GM19240 (cell line): ENCODE results near the gene SRP68.
A peak's percentile ranks its signal among the peaks of the same experiment; 100 is the strongest.

Experiments
- DNase-seq: peaks from one replicate; pipeline ENCODE4 v3.0.0; 2011; ENCODE audit warnings: low spot score; ENCODE audit not compliant: insufficient read length

Gene SRP68

GRCh38 chr17:76072148-76072858 is at the start of gene SRP68:
Gene SRP68 (minus strand): TSS chr17:76072517. CDS start chr17:76072491, 26 bp downstream.
- peak; percentile 93 for DNase-seq

GRCh38 chr17:76121932-76122430 is 49.7 kb upstream of the SRP68 start:
- DNase-seq, result no peak

DNA sequence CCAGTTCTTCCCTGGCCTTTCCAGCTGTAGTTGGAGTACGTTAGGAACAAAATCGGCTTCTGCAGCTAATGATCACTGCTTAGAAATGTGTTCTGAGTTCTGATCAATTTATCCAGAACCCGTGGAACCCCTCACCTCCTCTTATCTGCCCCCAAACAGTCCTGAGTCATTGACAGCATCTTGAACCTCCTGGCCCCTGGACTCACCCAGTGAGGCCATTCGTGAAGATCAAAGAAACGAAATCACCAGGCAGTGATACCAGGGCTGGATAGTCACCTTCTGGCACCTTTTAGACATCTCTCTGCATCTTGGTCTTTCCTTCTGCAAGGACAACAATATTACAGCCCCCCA is 48.3 kb upstream of the SRP68 start:
- no peak for DNase-seq

DNA sequence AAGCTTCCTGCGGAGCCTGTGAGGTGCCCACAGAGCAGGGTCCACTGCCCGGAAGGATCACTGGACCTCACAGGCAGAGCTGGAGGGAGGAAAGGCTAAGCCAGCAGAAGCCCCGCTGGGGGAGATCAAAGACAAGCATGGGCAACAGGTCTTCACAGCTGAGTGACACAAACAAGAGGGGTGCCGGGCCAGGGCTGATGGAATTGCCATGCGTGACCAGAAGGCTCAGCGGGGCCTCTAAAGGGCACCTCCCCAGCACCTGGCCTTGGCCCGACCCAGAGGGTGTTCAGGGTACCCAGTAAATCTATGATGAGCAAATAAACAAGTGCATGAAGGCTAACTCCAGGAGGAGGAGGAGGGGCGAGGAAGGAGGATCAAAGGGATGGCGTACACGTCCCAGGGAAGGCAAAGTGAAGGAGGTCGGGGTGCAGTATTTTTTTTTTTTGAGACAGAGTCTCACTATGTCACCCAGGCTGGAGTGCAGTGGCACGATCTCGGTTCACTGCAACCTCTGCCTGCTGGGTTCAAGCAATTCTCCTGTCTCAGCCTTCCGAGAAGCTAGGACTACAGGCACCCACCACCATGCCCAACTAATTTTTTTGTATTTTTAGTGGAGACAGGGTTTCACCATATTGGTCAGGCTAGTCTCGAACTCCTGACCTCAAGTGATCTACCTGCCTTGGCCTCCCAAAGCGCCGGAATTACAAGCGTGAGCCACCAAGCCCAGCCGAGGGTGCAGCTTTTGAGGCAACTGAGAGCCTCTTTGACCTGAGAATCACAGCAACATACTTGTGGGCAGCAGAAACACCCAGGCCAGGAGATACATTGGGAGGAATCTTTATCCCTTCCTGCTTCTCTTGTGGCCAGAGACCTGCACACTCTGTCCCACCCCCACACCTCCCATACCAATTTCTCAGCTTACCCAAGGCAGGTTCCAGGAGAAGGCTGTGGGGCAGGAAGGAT is 47.4 kb upstream of the SRP68 start:
- DNase-seq, result no peak

- no peak for DNase-seq
Observed at GRCh38 chr17:76115138-76115754, 42.9 kb upstream of the SRP68 start.

- DNase-seq, result no peak
Observed at GRCh38 chr17:76111956-76112355, 39.6 kb upstream of the SRP68 start.

- DNase-seq, result no peak
Observed at GRCh38 chr17:76107509-76107908, 35.2 kb upstream of the SRP68 start.

GRCh38 chr17:76106703-76107102 is 34.4 kb upstream of the SRP68 start:
- DNase-seq, result no peak

DNA sequence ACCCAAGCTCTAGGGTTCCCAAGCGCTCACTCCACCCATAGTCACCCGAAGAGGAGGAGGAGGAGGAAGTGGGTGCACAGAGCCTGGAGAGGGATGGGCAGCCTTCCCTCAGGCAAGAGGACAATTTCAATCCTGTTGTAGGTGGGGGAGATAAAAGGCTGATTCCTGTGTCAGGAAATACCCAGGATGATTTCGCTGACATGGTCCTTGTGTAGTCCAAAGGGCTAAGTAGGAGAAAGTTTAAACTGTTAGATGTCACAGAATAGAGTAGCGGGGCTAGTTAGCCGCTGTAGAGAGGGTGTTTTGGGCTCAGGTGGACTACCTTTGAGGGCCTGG is 32.5 kb upstream of the SRP68 start:
- no peak for DNase-seq

DNA sequence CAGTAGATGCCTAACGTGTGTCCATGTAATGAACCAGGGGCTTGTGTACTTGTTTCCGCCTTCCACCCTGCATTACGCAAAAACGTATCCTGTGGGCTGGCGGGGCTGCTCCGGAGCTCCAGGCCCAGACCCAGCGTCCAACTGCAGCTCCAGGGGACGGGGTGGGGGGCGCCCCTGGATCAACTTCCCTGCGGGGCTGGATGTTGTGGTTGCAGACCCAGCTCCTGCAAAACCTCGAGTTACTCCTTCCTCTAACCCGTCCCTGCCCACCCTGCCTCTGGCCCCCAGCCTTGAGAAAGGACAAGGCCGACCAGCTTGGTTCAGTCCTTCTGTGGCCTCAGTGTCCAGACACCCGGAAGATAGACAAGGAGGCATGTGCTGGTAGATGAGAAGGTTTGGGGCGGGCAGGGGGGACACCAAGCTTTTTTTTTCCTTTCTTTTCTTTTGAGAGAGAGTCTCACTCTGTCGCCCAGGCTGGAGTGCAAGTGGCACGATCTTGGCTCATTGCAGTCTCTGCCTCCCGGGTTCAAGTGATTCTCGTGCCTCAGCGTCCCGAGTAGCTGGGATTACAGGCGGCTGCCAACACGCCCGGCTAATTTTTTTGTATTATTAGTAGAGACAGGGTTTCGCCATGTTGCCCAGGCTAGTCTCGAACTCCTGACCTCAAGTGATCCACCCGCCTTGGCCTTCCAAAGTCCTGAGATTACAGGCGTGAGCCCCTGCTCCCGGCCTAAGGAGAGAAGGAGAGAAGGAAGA is 32.0 kb upstream of the SRP68 start:
- no peak for DNase-seq

DNA sequence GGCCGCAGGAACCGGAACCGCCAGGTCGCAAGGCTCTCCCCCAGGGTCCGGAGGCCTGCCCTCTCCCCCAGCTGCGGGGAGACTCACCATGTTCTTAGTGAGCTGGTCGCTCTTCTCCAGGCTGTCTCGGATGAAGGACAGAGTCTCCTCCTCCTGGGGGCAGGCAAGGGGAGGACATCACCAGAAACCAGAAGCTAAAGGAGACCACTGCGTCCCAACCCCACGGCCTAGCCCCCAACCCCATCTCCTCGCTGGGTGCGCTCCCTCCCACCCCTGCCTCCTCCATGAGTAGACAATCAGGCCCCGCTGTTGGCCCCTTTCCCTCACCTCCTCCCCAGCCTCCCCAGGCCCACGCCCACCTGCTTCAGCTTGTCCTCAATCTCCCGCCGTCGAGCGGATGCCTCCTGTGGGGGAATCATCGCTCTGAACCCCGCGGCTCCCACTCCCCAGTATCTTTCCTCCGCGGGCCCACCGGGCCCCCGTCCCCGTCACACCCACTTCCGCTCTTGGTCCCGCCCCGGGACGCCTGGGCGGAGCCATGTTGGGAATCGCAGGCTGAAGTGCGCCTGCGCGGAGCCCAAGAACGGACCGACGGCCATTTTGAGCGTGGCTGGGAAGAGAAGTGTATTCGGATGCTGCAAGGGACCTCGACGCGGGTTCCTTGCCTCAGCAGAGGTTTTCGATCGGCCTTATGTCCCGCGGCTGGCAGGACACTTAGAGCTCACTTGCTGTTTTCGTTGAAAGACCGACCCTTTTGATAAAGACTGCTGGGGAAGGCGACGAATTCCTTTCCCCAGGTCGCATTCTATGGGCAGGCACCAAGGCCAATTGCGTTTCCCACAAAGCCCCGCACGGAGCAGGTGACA is 31.2 kb upstream of the SRP68 start, which contains the start of gene EXOC7:
TSS of gene EXOC7 (minus strand) at position 514 of the 866 bp plus-strand sequence. CDS start at position 419, 95 bp downstream.
- DNase-seq, result peak; percentile 96

DNA sequence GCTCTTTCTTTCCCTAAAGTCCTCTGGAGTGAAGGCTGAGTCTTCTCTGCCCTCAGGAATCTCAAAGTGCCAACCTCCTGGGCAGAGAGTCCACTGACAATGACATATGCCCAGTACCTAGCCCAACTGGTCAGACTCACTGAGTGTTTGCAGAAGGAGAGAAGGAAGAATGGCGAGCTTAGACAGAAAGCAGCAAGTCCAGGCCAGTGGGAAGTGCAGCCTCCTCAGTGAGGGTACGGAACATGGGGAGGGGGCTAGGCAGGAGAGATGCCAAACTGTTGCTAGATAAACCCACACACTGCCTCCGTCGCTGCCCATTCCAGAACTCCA is 30.6 kb upstream of the SRP68 start:
- no peak for DNase-seq

GRCh38 chr17:76097716-76098295 is 25.5 kb upstream of the SRP68 start:
- DNase-seq, result no peak

- DNase-seq, result no peak
Observed at GRCh38 chr17:76095943-76096342, 23.6 kb upstream of the SRP68 start.

DNA sequence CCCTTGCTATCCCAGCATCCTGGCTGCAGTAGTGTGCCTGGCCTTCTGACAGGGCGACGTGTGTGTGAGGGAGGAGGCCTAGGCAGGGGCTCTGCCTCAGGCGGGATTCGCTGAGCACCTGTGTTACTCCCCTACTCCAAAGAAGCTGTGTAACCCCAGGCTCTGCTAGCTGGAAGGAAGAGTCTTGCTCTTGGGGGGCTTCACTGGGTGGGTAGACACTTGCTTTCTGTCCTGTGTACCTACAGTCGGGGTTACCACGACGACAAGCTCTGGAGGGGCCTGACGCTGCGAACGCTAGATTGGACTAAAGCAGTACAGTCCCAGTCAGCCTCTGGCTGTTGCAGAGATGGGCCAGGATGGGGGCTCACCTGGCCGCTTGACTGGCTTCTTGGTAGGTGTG is 21.7 kb upstream of the SRP68 start:
- DNase-seq, result no peak

- no peak for DNase-seq
Observed at GRCh38 chr17:76092526-76093413, 20.5 kb upstream of the SRP68 start.

GRCh38 chr17:76091526-76092286 is 19.4 kb upstream of the SRP68 start:
- DNase-seq, result no peak

DNA sequence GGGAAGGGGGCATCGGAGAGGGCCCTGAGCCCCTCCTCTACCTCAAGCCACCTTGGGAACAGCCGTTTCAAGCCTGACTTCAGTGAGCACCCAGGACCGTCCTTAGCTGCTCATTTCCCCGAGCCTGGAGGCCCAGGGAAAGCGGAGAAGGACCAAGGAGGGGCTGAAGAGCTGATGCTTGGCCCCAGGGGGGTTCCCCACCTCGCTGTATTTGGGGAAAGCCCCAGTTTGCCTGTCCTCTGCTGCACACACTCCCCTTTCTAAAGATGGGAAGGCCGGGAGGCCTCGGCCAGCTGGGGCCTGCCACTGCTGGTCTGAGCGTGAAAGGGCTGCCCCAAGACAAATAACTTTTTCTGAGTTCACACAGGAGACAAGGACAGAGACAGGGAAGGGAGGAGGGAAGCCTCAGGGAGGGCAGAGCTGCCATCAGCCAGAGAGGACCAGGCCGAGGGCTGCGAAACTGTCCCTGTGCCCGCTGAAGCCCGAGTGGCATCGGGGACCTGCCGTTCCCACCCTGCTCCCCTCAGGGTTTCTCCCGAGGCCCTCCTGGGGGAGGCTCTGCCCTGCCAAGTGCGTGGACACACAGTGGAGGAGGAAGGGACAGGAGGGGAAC is 18.3 kb upstream of the SRP68 start:
- no peak for DNase-seq
